C4-2B (cell line): ENCODE results near the gene ZNF652.

Experiments used
- ZFX ChIP-seq: fragments of 450-650 bp; IDR thresholded peaks from 2 replicates; pipeline ENCODE4 v1.6.1; 2017
- TF ChIP-seq, protein P1 (sequence below): fragments of 450-650 bp; conservative IDR thresholded peaks from 2 replicates; pipeline ENCODE4 v1.5.1; 2017; ENCODE audit warnings: mild to moderate bottlenecking

- TF ChIP-seq, protein P1, sequence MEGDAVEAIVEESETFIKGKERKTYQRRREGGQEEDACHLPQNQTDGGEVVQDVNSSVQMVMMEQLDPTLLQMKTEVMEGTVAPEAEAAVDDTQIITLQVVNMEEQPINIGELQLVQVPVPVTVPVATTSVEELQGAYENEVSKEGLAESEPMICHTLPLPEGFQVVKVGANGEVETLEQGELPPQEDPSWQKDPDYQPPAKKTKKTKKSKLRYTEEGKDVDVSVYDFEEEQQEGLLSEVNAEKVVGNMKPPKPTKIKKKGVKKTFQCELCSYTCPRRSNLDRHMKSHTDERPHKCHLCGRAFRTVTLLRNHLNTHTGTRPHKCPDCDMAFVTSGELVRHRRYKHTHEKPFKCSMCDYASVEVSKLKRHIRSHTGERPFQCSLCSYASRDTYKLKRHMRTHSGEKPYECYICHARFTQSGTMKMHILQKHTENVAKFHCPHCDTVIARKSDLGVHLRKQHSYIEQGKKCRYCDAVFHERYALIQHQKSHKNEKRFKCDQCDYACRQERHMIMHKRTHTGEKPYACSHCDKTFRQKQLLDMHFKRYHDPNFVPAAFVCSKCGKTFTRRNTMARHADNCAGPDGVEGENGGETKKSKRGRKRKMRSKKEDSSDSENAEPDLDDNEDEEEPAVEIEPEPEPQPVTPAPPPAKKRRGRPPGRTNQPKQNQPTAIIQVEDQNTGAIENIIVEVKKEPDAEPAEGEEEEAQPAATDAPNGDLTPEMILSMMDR: no peak
- TF ChIP-seq ZFX: no peak
Observed at GRCh38 chr17:49407086-49407485, 45.0 kb upstream of the ZNF652 start.
